HUES64 (cell line): ENCODE measurements around the gene ATRNL1.
"Not testable (repeated sequence)": the region's sequence is repeated elsewhere in the genome, so short reads cannot be mapped to it uniquely, and the experiment has no call there.

Source experiments
- H3K27ac ChIP-seq: 2 replicates; pipeline ENCODE4 v1.7.0; 2013; ENCODE audit warnings: low read depth, low read length, inconsistent platforms
- H3K27me3 ChIP-seq: 2 replicates; pipeline ENCODE4 v1.6.1; 2013; ENCODE audit warnings: mild to moderate bottlenecking, low read length; ENCODE audit not compliant: insufficient read depth
- H3K36me3 ChIP-seq: 2 replicates; pipeline ENCODE4 v1.6.1; 2013; ENCODE audit warnings: mild to moderate bottlenecking, low read length; ENCODE audit not compliant: insufficient read depth
- H3K4me1 ChIP-seq: 2 replicates; pipeline ENCODE4 v1.6.1; 2013; ENCODE audit warnings: mild to moderate bottlenecking, low read length, moderate library complexity; ENCODE audit not compliant: insufficient read depth
- H3K4me3 ChIP-seq: 2 replicates; pipeline ENCODE4 v1.5.1; 2013; ENCODE audit warnings: mild to moderate bottlenecking, low read length, moderate library complexity
- H3K9ac ChIP-seq: 2 replicates; pipeline ENCODE4 v1.6.1; 2013; ENCODE audit warnings: mild to moderate bottlenecking, low read depth, low read length
- H3K9me3 ChIP-seq: 2 replicates; pipeline ENCODE4 v1.6.1; 2013; ENCODE audit warnings: low read depth, low read length; ENCODE audit not compliant: insufficient read depth
- WGBS: fragments of 150-250, 120-280 bp; methylation state at CpG from one replicate; pipeline ENCODE4 v1.1.7; 2013; ENCODE audit warnings: missing lambda C conversion rate; 5-methylcytosine and 5-hydroxymethylcytosine counted together

ATRNL1 gene

GRCh38 chr10:115427611-115428010 lies 334.4 kb downstream of the ATRNL1 start:
- no peaks in the 10 kb centered on the region for H3K27me3 ChIP-seq
- H3K9ac ChIP-seq: no peak overlapping the region
- no peaks in the 10 kb centered on the region for H3K36me3 ChIP-seq
- H3K9me3 ChIP-seq: no peaks in the 10 kb centered on the region
- no peaks in the 10 kb centered on the region for H3K4me1 ChIP-seq
- no CpG with 5 or more reads among the region's 2 CpGs for WGBS
- H3K4me3 ChIP-seq: no peak overlapping the region
- H3K27ac ChIP-seq: no peak overlapping the region

- no peak overlapping the region for H3K27ac ChIP-seq
- no peaks in the 10 kb centered on the region for H3K27me3 ChIP-seq
These were observed 339.1 kb downstream of the ATRNL1 start for GRCh38 chr10:115432188-115432819.

GRCh38 chr10:115436999-115437398 lies 343.8 kb downstream of the ATRNL1 start:
- 97% methylated on average over 3 of the region's 3 CpGs for WGBS
- Histone ChIP-seq H3K27ac (no peak overlapping the region), H3K4me3 (no peak overlapping the region)

More at GRCh38 chr10:115432188-115432819, 339.1 kb downstream of the ATRNL1 start:
- no peaks in the 10 kb centered on the region for H3K9me3 ChIP-seq
- no peaks in the 10 kb centered on the region for H3K36me3 ChIP-seq
- 34% methylated on average over 2 of the region's 4 CpGs for WGBS
- no peak overlapping the region for H3K4me3 ChIP-seq
- H3K4me1 ChIP-seq: no peaks in the 10 kb centered on the region
- H3K9ac ChIP-seq: no peak overlapping the region

GRCh38 chr10:115441907-115442545 lies 348.9 kb downstream of the ATRNL1 start:
- Histone ChIP-seq H3K27ac (no peak overlapping the region), H3K9ac (no peak overlapping the region)
- 81% methylated on average over 2 of the region's 2 CpGs for WGBS

More at GRCh38 chr10:115436999-115437398, 343.8 kb downstream of the ATRNL1 start:
- Histone ChIP-seq H3K27me3 (no peaks in the 10 kb centered on the region), H3K36me3 (no peaks in the 10 kb centered on the region), H3K9ac (no peak overlapping the region), H3K4me1 (no peaks in the 10 kb centered on the region), H3K9me3 (no peaks in the 10 kb centered on the region)

GRCh38 chr10:115456812-115457211 lies 363.6 kb downstream of the ATRNL1 start:
- Histone ChIP-seq H3K9ac (no peak overlapping the region), H3K27me3 (no peaks in the 10 kb centered on the region), H3K36me3 (no peaks in the 10 kb centered on the region), H3K9me3 (no peaks in the 10 kb centered on the region), H3K4me3 (no peak overlapping the region), H3K27ac (no peak overlapping the region), H3K4me1 (peaks cover 6% of the 10 kb centered on the region; the same call in 1 of the 2 replicates)
- WGBS: 93% methylated on average over 5 of the region's 5 CpGs

More at GRCh38 chr10:115441907-115442545, 348.9 kb downstream of the ATRNL1 start:
- H3K36me3 ChIP-seq: no peaks in the 10 kb centered on the region
- H3K9me3 ChIP-seq: no peaks in the 10 kb centered on the region
- no peaks in the 10 kb centered on the region for H3K4me1 ChIP-seq
- no peaks in the 10 kb centered on the region for H3K27me3 ChIP-seq
- no peak overlapping the region for H3K4me3 ChIP-seq

GRCh38 chr10:115483294-115483693 lies 390.1 kb downstream of the ATRNL1 start:
- WGBS: 84% methylated on average over 2 of the region's 2 CpGs
- Histone ChIP-seq H3K4me3 (no peak overlapping the region), H3K9me3 (no peaks in the 10 kb centered on the region), H3K4me1 (no peaks in the 10 kb centered on the region), H3K36me3 (no peaks in the 10 kb centered on the region), H3K9ac (no peak overlapping the region), H3K27ac (no peak overlapping the region), H3K27me3 (no peaks in the 10 kb centered on the region)

- Histone ChIP-seq H3K4me3 (no peak overlapping the region), H3K36me3 (no peaks in the 10 kb centered on the region)
- 94% methylated on average over 10 of the region's 10 CpGs for WGBS
These were observed 398.5 kb downstream of the ATRNL1 start for GRCh38 chr10:115491526-115492140.

GRCh38 chr10:115503546-115503945 lies 410.4 kb downstream of the ATRNL1 start:
- Histone ChIP-seq H3K4me1 (no peaks in the 10 kb centered on the region), H3K9me3 (peaks cover 63% of the 10 kb centered on the region), H3K9ac (no peak overlapping the region), H3K27ac (no peak overlapping the region), H3K27me3 (no peaks in the 10 kb centered on the region), H3K4me3 (no peak overlapping the region), H3K36me3 (no peaks in the 10 kb centered on the region)

More at GRCh38 chr10:115491526-115492140, 398.5 kb downstream of the ATRNL1 start:
- Histone ChIP-seq H3K27ac (no peak overlapping the region), H3K27me3 (no peaks in the 10 kb centered on the region), H3K9me3 (0 out of 2 replicates have a peak, but pooled peaks cover 2% of the 10 kb centered on the region), H3K4me1 (no peaks in the 10 kb centered on the region), H3K9ac (no peak overlapping the region)

- Histone ChIP-seq H3K27ac (no peak overlapping the region), H3K9ac (no peak overlapping the region), H3K36me3 (no peaks in the 10 kb centered on the region), H3K4me3 (no peak overlapping the region), H3K9me3 (no peaks in the 10 kb centered on the region), H3K4me1 (no peaks in the 10 kb centered on the region), H3K27me3 (no peaks in the 10 kb centered on the region)
- 100% methylated on average over 1 of the region's 2 CpGs for WGBS
These were observed 421.7 kb downstream of the ATRNL1 start for GRCh38 chr10:115514895-115515294.

- peaks cover 14% of the 10 kb centered on the region for H3K9me3 ChIP-seq
- H3K4me1 ChIP-seq: no peaks in the 10 kb centered on the region
- H3K4me3 ChIP-seq: no peak overlapping the region
- no peak overlapping the region for H3K9ac ChIP-seq
- H3K27me3 ChIP-seq: no peaks in the 10 kb centered on the region
- no peaks in the 10 kb centered on the region for H3K36me3 ChIP-seq
- no peak overlapping the region for H3K27ac ChIP-seq
- WGBS: 92% methylated on average over 5 of the region's 5 CpGs
These were observed 432.0 kb downstream of the ATRNL1 start for GRCh38 chr10:115525141-115525540.

GRCh38 chr10:115527682-115528081 lies 434.5 kb downstream of the ATRNL1 start:
- H3K9ac ChIP-seq, H3K4me1 ChIP-seq, H3K27me3 ChIP-seq, H3K4me3 ChIP-seq, H3K27ac ChIP-seq, H3K36me3 ChIP-seq: not testable (repeated sequence)
- peaks cover 11% of the 10 kb centered on the region; the same call in 1 of the 2 replicates for H3K9me3 ChIP-seq
